H9 (cell line): ENCODE measurements around the gene GADD45GIP1. TPM values are rescaled to one million over a fixed set of nuclear protein-coding genes. Genes with fewer than 3 reads are reported as not detected.
"Not testable (repeated sequence)": the region's sequence is repeated elsewhere in the genome, so short reads cannot be mapped to it uniquely, and the experiment has no call there.

ENCODE experiments used
- DNase-seq: peaks from one replicate; pipeline ENCODE4 v3.0.0-alpha.2; 2017
- H2AFZ ChIP-seq: one replicate; pipeline ENCODE4 v1.6.1; 2013; ENCODE audit warnings: mild to moderate bottlenecking, low read length, control low read depth, moderate library complexity
- H2AK5ac ChIP-seq: 2 replicates; pipeline ENCODE4 v1.6.1; 2013; ENCODE audit warnings: low read length, control low read depth, mixed read lengths; ENCODE audit not compliant: insufficient read length
- H2BK120ac ChIP-seq: one replicate; pipeline ENCODE4 v1.6.1; 2013; ENCODE audit warnings: low read depth, mild to moderate bottlenecking, low read length, control low read depth, inconsistent platforms; ENCODE audit not compliant: poor library complexity, severe bottlenecking
- H2BK12ac ChIP-seq: 2 replicates; pipeline ENCODE4 v1.6.1; 2013; ENCODE audit warnings: low read length, control low read depth, mixed read lengths, low read depth; ENCODE audit not compliant: insufficient read length
- H2BK15ac ChIP-seq: 2 replicates; pipeline ENCODE4 v1.6.1; 2013; ENCODE audit warnings: low read depth, low read length, control low read depth
- H2BK20ac ChIP-seq: one replicate; pipeline ENCODE4 v1.6.1; 2013; ENCODE audit warnings: low read depth, mild to moderate bottlenecking, low read length, control low read depth, inconsistent platforms; ENCODE audit not compliant: poor library complexity, severe bottlenecking
- H2BK5ac ChIP-seq: 2 replicates; pipeline ENCODE4 v1.6.1; 2013; ENCODE audit warnings: low read length, control low read depth, mixed read lengths; ENCODE audit not compliant: insufficient read length
- H3K14ac ChIP-seq: 2 replicates; pipeline ENCODE4 v1.6.1; 2013; ENCODE audit warnings: low read length, control low read depth; ENCODE audit not compliant: insufficient read depth
- H3K18ac ChIP-seq: 2 replicates; pipeline ENCODE4 v1.6.1; 2013; ENCODE audit warnings: low read depth, mild to moderate bottlenecking, mixed read lengths, low read length, control low read depth; ENCODE audit not compliant: insufficient read length
- H3K23ac ChIP-seq: 2 replicates; pipeline ENCODE4 v1.6.1; 2013; ENCODE audit warnings: low read length, control low read depth, mixed read lengths, low read depth; ENCODE audit not compliant: insufficient read length
- H3K23me2 ChIP-seq: 2 replicates; pipeline ENCODE4 v1.6.1; 2013; ENCODE audit warnings: low read depth, mild to moderate bottlenecking, mixed read lengths, low read length, control low read depth; ENCODE audit not compliant: insufficient read length, poor library complexity, severe bottlenecking
- H3K27ac ChIP-seq: 2 replicates; pipeline ENCODE4 v1.5.1; 2013; ENCODE audit warnings: low read length, control low read depth, mixed read lengths, low read depth; ENCODE audit not compliant: insufficient read length
- H3K27me3 ChIP-seq: 2 replicates; pipeline ENCODE4 v1.6.1; 2013; ENCODE audit warnings: low read length, control low read depth, inconsistent platforms; ENCODE audit not compliant: insufficient read depth
- H3K4ac ChIP-seq: 2 replicates; pipeline ENCODE4 v1.6.1; 2013; ENCODE audit warnings: low read depth, mild to moderate bottlenecking, control low read depth, inconsistent platforms, low read length, moderate library complexity
- H3K4me1 ChIP-seq: 2 replicates; pipeline ENCODE4 v1.6.1; 2013; ENCODE audit warnings: low read length, control low read depth, inconsistent platforms; ENCODE audit not compliant: insufficient read depth
- H3K4me2 ChIP-seq: 2 replicates; pipeline ENCODE4 v1.6.1; 2013; ENCODE audit warnings: low read length, control low read depth, mixed read lengths; ENCODE audit not compliant: insufficient read length, insufficient read depth
- H3K56ac ChIP-seq: 2 replicates; pipeline ENCODE4 v1.6.1; 2013; ENCODE audit warnings: low read depth, mild to moderate bottlenecking, mixed read lengths, low read length, control low read depth; ENCODE audit not compliant: insufficient read length
- H3K79me1 ChIP-seq: 2 replicates; pipeline ENCODE4 v1.6.1; 2013; ENCODE audit warnings: low read depth, mild to moderate bottlenecking, moderate library complexity, low read length, control low read depth, inconsistent platforms; ENCODE audit not compliant: insufficient read depth, poor library complexity, severe bottlenecking
- H3K79me2 ChIP-seq: 2 replicates; pipeline ENCODE4 v1.6.1; 2013; ENCODE audit warnings: low read length, control low read depth, inconsistent platforms; ENCODE audit not compliant: insufficient read depth
- H3K9ac ChIP-seq: 2 replicates; pipeline ENCODE4 v1.6.1; 2013; ENCODE audit warnings: low read length, control low read depth, mixed read lengths; ENCODE audit not compliant: insufficient read length; ENCODE audit errors: extremely low read depth
- H3K9me3 ChIP-seq: one replicate; pipeline ENCODE4 v1.6.1; 2013; ENCODE audit warnings: low read depth, low read length, inconsistent platforms; ENCODE audit not compliant: control insufficient read depth
- H3T11ph ChIP-seq: one replicate; pipeline ENCODE4 v1.6.1; 2013; ENCODE audit warnings: mild to moderate bottlenecking, low read length, control low read depth, inconsistent platforms
- H4K20me1 ChIP-seq: one replicate; pipeline ENCODE4 v1.6.1; 2013; ENCODE audit not compliant: control insufficient read depth, insufficient read length, insufficient read depth
- H4K5ac ChIP-seq: 2 replicates; pipeline ENCODE4 v1.6.1; 2013; ENCODE audit warnings: low read depth, mild to moderate bottlenecking, mixed read lengths, low read length, control low read depth; ENCODE audit not compliant: insufficient read length
- H4K8ac ChIP-seq: replicated peaks from 2 replicates; pipeline ENCODE4 v1.6.1; 2013; ENCODE audit warnings: low read length, control low read depth, mixed read lengths, low read depth; ENCODE audit not compliant: insufficient read length
- H4K91ac ChIP-seq: 2 replicates; pipeline ENCODE4 v1.6.1; 2013; ENCODE audit warnings: low read depth, mild to moderate bottlenecking, moderate library complexity, mixed read lengths, low read length, control low read depth; ENCODE audit not compliant: insufficient read length
- H3K27ac Mint-ChIP-seq, 3 experiments: 2 replicates in 2 of 3; 3 replicates in 1 of 3; pipeline ENCODE4 v1.8.0; 2020 to 2021; ENCODE audit warnings: mixed read lengths in 3 of 3, mild to moderate bottlenecking in 1 of 3, moderate library complexity in 1 of 3
- H3K27me3 Mint-ChIP-seq: 2 replicates; pipeline ENCODE4 v1.8.0; 2021; ENCODE audit warnings: low read depth, mild to moderate bottlenecking, moderate library complexity, mixed read lengths
- H3K36me3 Mint-ChIP-seq, 3 experiments: 2 replicates in 2 of 3; 3 replicates in 1 of 3; pipeline ENCODE4 v1.8.0; 2020 to 2021; ENCODE audit warnings: low read depth in 3 of 3, mixed read lengths in 3 of 3; ENCODE audit not compliant: insufficient read depth in 1 of 3
- H3K4me1 Mint-ChIP-seq, 2 experiments: 2 replicates each; pipeline ENCODE4 v1.8.0; 2020; ENCODE audit warnings: mixed read lengths in 2 of 2
- H3K4me3 Mint-ChIP-seq, 2 experiments: 2 replicates in 1 of 2; 3 replicates in 1 of 2; pipeline ENCODE4 v1.8.0; 2020 to 2021; ENCODE audit warnings: mild to moderate bottlenecking in 2 of 2, mixed read lengths in 2 of 2, moderate library complexity in 1 of 2
- H3K9me3 Mint-ChIP-seq, 2 experiments: 2 replicates in 1 of 2; 3 replicates in 1 of 2; pipeline ENCODE4 v1.8.0; 2020; ENCODE audit warnings: mild to moderate bottlenecking in 2 of 2, mixed read lengths in 2 of 2, moderate library complexity in 1 of 2
- CTCF ChIP-seq: fragments of 200-600 bp; sonication (generic); conservative IDR thresholded peaks from 3 replicates; pipeline ENCODE4 v1.8.0; 2021; ENCODE audit warnings: antibody characterized with exemption, mild to moderate bottlenecking
- WGBS: extraction: QIAGEN DNeasy Blood & Tissue Kit; methylation state at CpG from one replicate; pipeline ENCODE4 v1.1.7; 2013; ENCODE audit warnings: missing lambda C conversion rate, low lambda C conversion rate, mixed read lengths; ENCODE audit not compliant: insufficient read length; ENCODE audit errors: extremely low coverage; 5-methylcytosine and 5-hydroxymethylcytosine counted together
- total RNA-seq: library from RNA; stranded (reverse); gene quantifications from 2 replicates; pipeline ENCODE4 v1.2.1, GENCODE V29; 2021

GADD45GIP1 gene
- total RNA-seq, 1 experiment from 2014 or later = 44.5 TPM

GRCh38 chr19:12955996-12956395, 1.0 kb downstream of the GADD45GIP1 start:
- H3K27me3 Mint-ChIP-seq = peaks cover 4% of the 10 kb centered on the region
- no peak overlapping the region for H4K5ac ChIP-seq
- H3K4me1 Mint-ChIP-seq = peaks cover 21 to 34% of the 10 kb centered on the region in 2 experiments
- H3K9me3 Mint-ChIP-seq = peaks cover 0 to 3% of the 10 kb centered on the region in 2 experiments; a peak in 2 of 5 replicates
- no peak overlapping the region for H3K18ac ChIP-seq
- peaks cover 3% of the 10 kb centered on the region for H3K23me2 ChIP-seq
- no peak overlapping the region for H4K8ac ChIP-seq
- no peak overlapping the region for H2AK5ac ChIP-seq
- H4K91ac ChIP-seq = no peak overlapping the region
- no peak overlapping the region for H2BK12ac ChIP-seq
- H3K27ac ChIP-seq = no peak overlapping the region
- H3T11ph ChIP-seq = no peak overlapping the region
- no peak overlapping the region for H2BK15ac ChIP-seq
- no peak for DNase-seq
- H3K14ac ChIP-seq = no peak overlapping the region; the same call in 1 of the 2 replicates
- no peak overlapping the region for H3K4ac ChIP-seq
- H3K79me2 ChIP-seq = peaks cover 7% of the 10 kb centered on the region; the same call in 1 of the 2 replicates
- no peaks in the 10 kb centered on the region for H3K9me3 ChIP-seq
- H3K4me1 ChIP-seq = no peaks in the 10 kb centered on the region; the same call in 1 of the 2 replicates
- H2AFZ ChIP-seq = no peak overlapping the region
- no peaks in the 10 kb centered on the region for H4K20me1 ChIP-seq
- peak overlapping the region; percentile 68 for H3K9ac ChIP-seq
- H3K4me2 ChIP-seq = peak overlapping the region; percentile 52
- H3K36me3 Mint-ChIP-seq = peaks cover 23 to 46% (median 44%) of the 10 kb centered on the region in 3 experiments
- WGBS = no CpG with 5 or more reads among the region's 12 CpGs
- no peaks in the 10 kb centered on the region for H3K27me3 ChIP-seq
- no peak overlapping the region for H3K56ac ChIP-seq
- TF ChIP-seq CTCF = no peak
- H3K4me3 Mint-ChIP-seq = peak overlapping the region; percentile 88 to 94
- H2BK20ac ChIP-seq = no peak overlapping the region
- no peak overlapping the region for H2BK120ac ChIP-seq
- H3K27ac Mint-ChIP-seq = peak overlapping the region; percentile 52 to 90 (median 82); a peak in 6 of 7 replicates
- H2BK5ac ChIP-seq = no peak overlapping the region
- H3K79me1 ChIP-seq = peaks cover 5% of the 10 kb centered on the region
- H3K23ac ChIP-seq = no peak overlapping the region

GRCh38 chr19:12955575-12955974, 1.4 kb downstream of the GADD45GIP1 start:
- H3K23ac ChIP-seq, H3K56ac ChIP-seq, H3K18ac ChIP-seq, H2AFZ ChIP-seq, H3T11ph ChIP-seq, H3K4ac ChIP-seq, H3K9me3 Mint-ChIP-seq, H3K4me1 ChIP-seq, H3K23me2 ChIP-seq, H3K9me3 ChIP-seq, H2BK15ac ChIP-seq, H2BK20ac ChIP-seq, H3K27ac ChIP-seq, H4K91ac ChIP-seq, H4K8ac ChIP-seq, H4K5ac ChIP-seq, H4K20me1 ChIP-seq, H3K14ac ChIP-seq, H2AK5ac ChIP-seq, H3K79me1 ChIP-seq, H2BK5ac ChIP-seq, H2BK12ac ChIP-seq, H3K9ac ChIP-seq, H2BK120ac ChIP-seq, H3K79me2 ChIP-seq, DNase-seq, H3K27me3 Mint-ChIP-seq, H3K27me3 ChIP-seq: not testable (repeated sequence)
- peaks cover 25 to 50% (median 48%) of the 10 kb centered on the region in 3 experiments for H3K36me3 Mint-ChIP-seq
- WGBS = no CpG with 5 or more reads among the region's 9 CpGs
- peak overlapping the region in 2 of 3 experiments; percentile 52 to 74; a peak in 5 of 7 replicates for H3K27ac Mint-ChIP-seq
- H3K4me3 Mint-ChIP-seq = peak overlapping the region; percentile 88 to 94
- H3K4me2 ChIP-seq = peak overlapping the region; percentile 52
- peaks cover 21 to 34% of the 10 kb centered on the region in 2 experiments for H3K4me1 Mint-ChIP-seq
